Fibroblast of villous mesenchyme (primary cell): ENCODE measurements around the gene BANF1. TPM values are rescaled to one million over a fixed set of nuclear protein-coding genes. Genes with fewer than 3 reads are reported as not detected.

Experiments used
- DNase-seq: peaks from one replicate; pipeline ENCODE4 v3.0.0-alpha.2; 2010; ENCODE audit warnings: low read depth
- H3K4me3 ChIP-seq: 2 replicates; pipeline ENCODE4 v1.5.1; 2011; ENCODE audit warnings: low read depth, mild to moderate bottlenecking, low read length
- CTCF ChIP-seq: IDR thresholded peaks from 2 replicates; pipeline ENCODE4 v1.5.1; 2012; ENCODE audit warnings: low read depth, mild to moderate bottlenecking, low read length; ENCODE audit not compliant: insufficient read depth
- total RNA-seq: library from RNA; depleted of rRNA; stranded (reverse); fragments of >200 nt; gene quantifications from 2 replicates; pipeline ENCODE4 v1.2.3, GENCODE V29; 2012

Gene BANF1
- total RNA-seq, 1 donor = 19.9 TPM

DNA sequence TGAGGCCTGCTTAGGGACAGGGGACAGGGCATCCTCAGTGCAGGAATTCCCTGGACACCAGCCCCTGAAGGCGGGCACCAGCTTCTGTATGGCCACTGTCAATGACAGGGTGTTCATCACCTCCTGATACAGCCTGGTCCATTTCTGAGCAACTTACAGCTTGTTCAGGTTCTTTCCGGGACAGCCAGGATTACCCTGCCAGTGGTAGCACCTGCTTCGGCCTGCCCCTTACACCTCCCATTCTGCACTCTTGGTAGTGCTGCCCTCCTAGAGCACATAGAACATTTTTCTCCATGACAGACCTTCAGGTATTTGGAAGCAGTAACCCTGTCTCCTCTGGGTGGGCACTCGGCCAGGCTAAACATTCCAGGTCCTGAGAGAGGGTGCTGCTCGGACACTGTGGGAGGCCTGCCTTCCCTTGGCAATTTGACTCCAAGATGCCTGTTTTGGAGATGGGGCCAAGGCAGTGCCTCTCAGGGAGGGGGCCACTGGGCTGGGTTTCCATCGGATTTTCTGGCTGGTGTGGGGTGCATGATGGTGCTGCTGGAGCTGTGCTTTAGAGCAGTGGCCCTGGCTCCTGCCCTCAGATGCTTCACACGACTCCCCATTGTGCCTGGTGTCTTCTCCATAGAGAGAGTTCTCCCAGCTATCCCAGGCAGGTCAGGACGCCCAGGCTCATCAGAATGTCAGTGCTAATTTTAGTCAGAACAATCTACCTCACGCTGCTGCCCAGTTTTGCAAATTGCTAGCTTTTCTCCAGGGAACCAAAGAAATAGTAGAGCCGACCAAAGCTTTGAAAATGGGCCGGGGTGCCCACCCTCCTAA is 45.5 kb downstream of the BANF1 start:
- no peak for DNase-seq
- no peak overlapping the region for H3K4me3 ChIP-seq
- TF ChIP-seq CTCF = no peak

GRCh38 chr11:66048547-66049323 is 46.4 kb downstream of the BANF1 start, which contains the start of gene GAL3ST3:
Gene GAL3ST3 (minus strand): TSS chr11:66049161. CDS start chr11:66045415, 3,746 bp downstream.
- no peak within 1 kb of the TSS for H3K4me3 ChIP-seq
- no peak for TF ChIP-seq CTCF
- DNase-seq = no peak

DNA sequence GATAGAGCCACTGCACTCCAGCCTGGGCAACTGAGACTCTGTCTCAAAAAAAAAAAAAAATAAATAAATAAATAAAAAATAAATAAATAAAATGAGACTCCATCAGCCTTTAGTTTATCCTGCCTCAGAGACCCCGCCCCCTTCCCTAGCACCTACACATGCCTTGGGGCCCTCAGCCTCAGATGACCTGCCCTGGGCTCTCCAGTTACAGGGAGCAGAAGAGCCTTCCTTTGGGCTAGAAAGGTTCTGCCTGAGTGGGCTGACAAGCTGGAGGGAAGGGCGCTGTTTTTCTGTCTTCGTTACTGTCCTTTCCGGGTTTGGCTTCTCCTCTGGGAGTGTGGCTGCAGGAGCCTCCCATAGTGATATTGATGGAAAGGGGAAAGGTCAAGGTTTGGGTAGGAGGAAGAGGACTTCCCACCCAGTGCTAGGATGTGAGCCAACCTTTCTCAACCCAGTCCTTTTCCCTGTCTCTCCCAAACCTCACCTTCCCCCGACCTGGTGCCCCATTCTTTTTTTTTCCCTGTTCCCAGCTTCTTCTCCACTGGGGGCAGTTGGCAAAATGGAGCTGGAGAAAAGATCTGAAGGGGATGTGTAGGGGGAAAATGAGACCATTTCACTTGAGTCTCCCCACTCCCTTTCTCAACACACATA is 48.4 kb downstream of the BANF1 start:
- no peak for TF ChIP-seq CTCF
- DNase-seq = no peak
- H3K4me3 ChIP-seq = no peak overlapping the region

GRCh38 chr11:66051371-66051765 is 49.1 kb downstream of the BANF1 start:
- DNase-seq = no peak
- H3K4me3 ChIP-seq = peak overlapping the region; percentile 89
- no peak for TF ChIP-seq CTCF

- no peak for TF ChIP-seq CTCF
- H3K4me3 ChIP-seq = peak within 1 kb of the TSS; percentile 89
- DNase-seq = peak; percentile 99
These were observed 49.7 kb downstream of the BANF1 start, which contains the start of gene SF3B2 for GRCh38 chr11:66051766-66052663. Gene SF3B2 (plus strand): TSS chr11:66052364. CDS start chr11:66052385, 21 bp downstream.

DNA sequence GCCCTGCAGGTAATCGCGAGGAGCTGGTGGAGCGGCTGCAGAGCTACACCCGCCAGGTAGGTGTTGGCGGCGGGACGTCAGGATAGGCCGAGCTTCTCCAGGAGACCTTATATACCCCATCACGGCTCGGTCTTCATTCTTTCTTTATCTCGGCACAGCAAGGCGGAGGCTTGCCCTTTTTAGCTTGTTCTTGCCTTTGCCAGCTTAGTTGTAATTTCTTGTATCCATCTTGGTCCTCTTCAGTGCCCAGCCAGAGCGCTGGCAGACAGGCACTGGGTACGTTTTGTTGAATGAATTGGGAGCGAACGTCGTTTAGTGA is 50.3 kb downstream of the BANF1 start:
- H3K4me3 ChIP-seq = peak overlapping the region; percentile 89
- DNase-seq = no peak
- no peak for TF ChIP-seq CTCF
